ENCODE results near the gene ATAD3A.

Gene ATAD3A

DNA sequence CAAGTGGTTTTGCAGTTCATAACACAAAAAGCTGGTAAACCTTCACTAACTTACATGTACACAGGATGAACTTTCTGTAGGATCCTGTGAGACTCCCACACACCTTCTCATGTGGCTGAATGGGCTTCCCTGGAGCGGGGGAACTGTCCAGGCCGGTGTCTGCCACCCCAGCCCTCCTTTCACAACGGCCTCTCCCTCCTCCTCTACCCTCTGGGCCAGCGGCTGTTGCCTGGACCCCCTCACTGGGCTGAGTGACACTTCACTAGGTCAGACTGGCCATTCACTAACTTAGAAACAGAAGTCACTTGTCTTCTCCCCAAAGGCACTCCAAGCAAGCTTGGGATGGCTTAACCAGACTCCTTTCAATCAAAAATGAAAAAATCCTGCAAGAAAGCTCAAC lies 46.6 kb downstream of the ATAD3A start:
- DNase-seq = no peak

DNA sequence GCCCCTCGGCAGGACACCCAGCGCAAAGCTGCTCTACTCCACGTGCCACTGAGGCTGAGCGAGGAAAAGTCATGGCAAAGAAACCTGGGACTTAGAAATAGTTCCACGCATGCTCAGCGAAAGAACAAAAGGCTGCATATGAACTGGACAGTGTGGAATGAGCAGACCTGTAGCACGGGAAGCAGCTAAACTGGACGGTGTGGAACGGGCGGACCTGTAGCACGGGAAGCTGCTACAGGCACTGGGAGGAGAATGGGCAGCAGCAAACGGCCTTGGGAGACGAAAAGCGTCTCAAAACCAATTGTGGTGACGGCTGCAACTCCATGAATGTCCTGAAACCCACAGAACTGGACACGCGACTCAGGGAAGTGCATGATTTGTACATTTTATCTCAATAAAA lies 47.1 kb downstream of the ATAD3A start:
- DNase-seq = no peak

DNA sequence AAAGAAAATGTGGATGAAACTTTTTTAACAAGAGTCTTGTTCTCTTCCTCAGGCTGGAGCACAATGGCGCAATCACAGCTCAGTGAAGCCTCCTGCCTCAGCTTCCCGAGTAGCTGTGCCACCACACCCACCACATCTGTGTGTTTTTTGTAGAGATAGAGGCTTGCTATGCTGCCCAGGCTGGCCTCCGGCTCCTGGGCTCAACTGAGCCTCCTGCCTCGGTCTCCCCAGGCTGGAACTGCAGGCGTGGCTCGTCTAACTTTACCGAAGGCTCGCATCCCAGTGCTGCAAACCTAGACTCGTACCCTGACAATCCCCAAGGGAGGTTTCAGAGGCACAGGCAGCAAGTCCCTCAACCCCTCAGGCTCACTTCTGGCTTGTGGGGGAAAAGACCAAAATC lies 48.2 kb downstream of the ATAD3A start:
- no peak for DNase-seq

DNA sequence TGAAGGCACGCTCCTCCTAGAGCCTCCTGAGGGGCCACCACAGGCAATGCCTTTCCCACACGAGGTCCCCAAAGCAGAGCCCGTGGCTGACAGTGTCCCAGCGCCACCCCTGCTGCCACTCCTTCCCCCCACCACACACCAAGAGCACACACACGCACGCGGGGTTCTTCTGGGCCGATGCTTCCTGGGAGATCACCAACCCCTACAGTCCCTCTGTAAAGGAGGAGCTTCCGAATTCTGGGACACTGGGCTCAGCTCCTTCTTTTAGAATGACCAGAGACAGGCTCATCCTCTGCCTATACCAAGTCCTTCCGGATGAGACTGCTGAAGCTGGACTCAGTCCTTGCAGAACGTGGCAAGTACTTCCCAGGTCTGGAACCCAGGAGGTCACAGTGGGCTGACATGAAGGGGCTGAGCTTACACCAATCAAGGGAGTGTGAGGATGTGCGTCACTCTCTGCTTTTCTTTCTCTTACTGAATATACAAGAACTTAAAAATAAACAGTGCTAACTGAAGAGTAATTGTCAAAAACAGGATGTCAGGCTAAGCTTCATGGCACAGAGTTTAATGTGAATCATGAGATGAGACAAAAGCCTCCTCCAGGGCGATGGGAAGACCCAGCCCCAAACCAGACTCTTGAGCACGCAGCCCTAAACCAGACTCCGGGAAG lies 50.0 kb downstream of the ATAD3A start:
- DNase-seq = no peak

DNA sequence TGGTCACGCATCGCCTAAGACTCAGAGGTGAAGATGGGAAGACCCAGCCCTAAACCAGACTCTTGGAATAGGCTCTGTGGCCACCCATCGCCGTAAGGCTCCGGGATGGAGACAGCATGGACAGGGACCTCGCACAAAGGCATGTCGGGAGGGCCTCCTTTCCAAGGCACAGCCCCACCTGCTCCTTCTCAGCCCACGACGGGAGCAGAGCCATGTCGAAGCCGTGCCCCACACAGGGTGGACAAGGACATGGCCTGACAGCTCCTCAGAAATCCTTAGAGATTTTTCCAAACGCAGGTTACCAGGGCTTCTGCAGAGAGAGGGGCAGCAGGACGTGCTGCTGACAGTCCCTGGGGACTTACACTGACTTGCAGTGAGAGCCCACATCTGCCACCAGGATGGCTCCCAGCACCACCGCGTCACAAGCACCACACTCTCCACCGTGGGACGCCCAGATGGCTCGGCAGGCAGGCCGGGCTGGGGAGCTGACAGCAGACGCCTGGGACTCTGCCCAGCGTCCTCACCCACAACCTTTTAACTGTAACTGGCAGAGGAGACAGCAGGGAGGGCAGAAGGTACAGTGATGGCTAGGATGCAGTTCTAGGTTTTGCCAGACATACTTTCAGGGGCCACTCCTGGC lies 50.7 kb downstream of the ATAD3A start:
- no peak for DNase-seq

DNA sequence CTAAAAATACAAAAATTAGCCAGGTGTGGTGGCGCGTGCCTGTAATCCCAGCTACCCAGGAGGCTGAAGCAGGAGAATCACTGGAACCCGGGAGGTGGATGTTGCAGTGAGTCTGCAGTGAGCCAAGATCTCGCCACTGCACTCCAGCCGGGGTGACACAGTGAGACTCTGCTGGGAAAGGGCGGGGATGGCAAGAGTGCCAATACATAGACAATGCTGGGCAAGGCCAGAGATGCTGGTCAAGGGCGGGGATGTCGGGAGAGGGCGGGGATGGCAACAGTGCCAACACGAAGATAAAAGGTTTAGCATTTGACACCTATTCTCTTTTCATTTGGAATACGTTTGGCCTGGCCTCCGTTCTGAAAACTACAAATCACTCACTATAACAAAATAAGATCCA lies 51.7 kb downstream of the ATAD3A start:
- DNase-seq = no peak

DNA sequence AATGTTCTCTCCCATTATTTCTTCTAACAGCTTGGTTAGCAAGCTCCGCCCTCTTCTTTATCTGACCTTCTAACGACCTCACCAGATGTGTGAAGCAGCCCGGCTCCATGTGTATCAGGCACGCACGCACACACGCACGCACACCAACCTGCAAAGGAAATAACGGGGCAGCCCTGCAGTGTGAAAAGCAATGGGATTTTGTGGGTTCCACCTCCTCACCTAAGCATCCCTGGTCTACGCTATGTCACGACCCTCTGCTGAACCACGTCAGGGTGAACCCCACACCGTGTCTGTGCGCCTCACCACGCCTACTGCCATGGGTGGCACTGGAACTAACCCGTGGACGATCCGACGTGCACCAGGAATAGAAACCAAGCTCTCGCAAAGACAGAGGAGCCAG lies 52.3 kb downstream of the ATAD3A start:
- DNase-seq = no peak

DNA sequence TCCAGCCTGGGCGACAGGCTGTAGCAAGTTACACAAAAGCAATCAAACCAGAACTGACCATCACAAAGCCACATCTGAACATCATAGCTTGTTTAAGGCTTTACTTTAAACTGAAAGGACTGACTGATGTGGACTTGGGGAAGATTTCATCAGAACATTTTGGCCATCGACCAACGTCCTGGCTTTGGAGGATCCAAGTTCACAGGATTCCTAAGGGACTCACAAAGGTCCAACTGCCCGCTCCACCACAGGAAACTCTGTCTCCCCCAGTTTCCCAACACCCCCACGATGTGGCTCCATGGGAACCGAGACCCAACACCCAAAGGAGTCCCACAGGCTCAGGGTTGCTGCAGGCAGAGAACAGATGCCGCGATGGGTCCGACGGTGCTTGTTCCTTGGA lies 53.4 kb downstream of the ATAD3A start:
- DNase-seq = no peak

DNA sequence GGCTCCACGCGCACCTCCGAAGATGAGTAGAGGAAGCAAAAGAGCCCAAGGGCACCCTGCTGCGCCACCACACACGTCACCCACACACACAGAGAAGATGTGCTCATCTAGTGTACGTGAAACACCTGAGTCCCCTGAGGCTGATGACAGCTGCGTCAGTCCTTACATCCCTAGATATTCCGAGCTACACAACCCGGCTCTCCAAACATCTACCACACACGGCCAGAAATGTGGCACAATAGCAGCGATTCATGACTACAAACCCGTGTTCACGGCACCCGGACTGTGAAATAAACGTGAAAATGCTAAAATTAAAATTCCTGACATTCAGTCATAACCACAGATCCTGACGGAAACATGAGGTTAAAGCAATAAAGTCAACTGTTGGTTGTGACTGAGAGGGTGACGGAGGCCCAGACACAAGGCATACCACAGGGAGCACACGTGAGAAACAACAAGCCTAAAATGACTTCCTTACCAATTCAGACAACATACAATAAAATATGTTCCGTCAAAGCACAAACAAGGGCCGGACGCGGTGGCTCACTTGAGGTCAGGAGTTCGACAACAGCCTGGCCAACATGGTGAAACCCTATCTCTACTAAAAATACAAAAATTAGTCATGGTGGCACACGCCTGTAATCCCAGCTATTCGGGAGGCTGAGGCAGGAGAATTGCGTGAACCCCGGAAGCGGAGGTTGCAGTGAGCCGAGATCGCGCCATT lies 55.4 kb downstream of the ATAD3A start:
- DNase-seq = no peak

DNA sequence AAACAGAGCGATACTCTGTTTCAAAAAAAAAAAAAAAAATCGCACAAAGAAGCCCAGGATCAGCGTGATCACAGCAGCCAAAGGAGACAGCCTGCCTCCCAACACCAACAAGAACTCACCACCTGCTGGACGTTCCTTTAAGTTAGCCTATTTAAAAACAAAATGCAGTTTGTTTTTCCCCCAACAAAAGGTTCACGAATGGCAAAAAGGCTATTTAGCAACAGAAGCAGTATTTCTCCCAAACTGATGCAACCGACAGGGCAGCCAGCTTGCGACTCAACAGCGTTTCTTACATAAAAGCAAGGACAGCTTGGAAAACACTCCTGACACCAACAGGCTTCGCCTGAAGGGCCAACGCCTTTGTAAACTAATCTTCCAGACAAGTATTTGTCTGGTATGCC lies 55.9 kb downstream of the ATAD3A start:
- DNase-seq = no peak

DNA sequence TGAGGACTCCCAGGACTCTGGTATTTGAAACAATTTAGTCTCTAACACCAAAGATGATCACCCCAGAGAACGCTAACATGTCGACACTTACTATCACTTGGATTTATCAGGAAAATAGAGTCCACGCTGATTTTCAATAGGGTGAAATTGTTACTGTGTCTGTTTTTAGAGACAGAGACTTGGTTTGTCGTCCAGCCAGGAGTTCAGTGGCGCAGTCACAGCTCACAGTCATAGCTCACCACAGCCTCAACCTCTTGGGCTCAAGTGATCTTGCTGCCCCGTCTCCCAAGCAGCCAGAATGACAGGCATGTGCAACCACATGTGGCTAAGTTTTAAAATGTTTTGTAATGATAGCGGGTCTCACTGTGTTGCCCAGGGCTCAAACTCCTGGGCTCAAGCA lies 57.4 kb downstream of the ATAD3A start:
- DNase-seq = no peak

DNA sequence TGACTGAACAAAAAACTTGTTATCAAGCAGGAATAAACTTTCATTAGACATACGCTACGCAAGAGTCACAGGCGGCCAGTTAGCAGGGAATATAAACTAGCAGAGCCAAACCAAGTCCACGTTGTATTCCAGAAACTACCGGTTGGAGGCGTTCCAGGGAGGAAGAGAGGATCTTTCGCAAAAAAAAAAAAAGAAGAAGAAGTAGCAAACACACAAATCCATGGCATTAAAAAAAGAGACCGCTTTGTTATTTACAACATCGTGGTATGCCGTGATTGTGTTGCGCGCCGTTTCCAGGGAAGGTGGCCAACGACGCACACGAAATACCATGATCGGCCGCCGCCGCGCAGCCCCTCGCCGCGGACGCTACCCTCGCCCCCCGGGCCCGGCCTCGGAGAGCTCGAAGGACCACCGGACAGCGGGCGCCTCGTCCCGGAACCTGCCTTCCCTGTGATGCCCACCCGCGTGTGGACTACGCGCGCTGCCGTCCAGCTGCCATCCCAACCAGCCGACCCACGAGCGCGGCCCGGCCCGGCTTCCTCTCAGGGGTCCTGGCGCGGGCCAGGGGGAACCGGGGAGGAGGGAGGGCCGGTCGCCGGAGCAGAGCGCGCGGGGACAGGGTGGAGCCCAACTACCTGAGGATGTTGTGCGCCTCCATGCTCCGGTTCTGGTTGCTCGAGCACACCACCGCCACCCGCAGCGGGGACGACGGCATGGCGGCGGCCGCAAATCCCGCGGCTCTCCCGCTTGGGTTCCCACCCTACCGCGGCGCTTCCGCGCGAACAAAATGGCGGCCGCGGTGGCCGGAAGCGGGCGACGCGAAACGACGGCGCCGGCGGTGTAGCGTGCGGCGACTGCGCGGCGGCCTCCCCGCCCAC lies 62.1 kb downstream of the ATAD3A start:
- DNase-seq = peak; percentile 65

DNA sequence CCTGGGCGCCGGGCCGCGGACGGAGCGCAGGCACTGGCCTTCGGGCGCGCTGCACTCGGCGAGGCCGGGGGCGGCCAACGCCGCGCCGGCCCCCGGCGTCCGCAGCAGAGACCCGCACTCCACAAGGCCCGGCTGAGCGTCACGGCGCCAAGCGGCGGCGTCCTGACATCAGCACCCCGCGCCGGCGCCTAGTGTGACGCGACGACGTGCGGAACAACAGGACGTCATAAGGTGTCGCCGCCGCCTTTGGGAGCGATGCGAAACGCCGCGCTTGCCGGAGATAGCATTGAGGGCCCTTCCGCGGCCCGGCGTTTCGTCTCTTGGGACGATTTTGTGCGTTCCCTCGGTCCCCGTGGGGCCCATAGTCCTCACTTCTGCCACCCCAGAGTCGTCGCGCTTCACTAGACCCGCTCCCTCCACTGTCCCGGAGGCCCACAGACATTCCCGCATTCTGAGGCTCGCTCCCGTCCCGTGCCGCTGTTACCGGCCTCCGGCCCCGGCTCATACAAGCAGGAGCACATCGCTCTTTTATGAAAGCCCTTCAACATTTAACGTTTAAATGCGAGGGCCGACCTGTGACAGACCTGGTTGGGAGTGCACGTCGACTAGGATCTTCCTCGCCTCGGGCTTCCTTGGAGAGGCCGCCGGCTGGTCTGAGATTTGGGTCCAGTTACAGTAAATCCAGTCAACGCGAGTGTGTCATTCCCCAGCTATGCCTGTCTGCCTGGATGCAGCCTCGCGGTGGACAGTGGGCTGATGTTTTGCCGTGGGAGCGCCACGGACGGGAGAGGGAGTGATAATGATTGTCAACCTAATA lies 63.0 kb downstream of the ATAD3A start, which contains the start of gene SSU72:
SSU72 (minus strand) TSS at position 143 of the 817 bp plus-strand sequence. CDS start 306 bp downstream, outside the sequence.
- DNase-seq = peak; percentile 76

DNA sequence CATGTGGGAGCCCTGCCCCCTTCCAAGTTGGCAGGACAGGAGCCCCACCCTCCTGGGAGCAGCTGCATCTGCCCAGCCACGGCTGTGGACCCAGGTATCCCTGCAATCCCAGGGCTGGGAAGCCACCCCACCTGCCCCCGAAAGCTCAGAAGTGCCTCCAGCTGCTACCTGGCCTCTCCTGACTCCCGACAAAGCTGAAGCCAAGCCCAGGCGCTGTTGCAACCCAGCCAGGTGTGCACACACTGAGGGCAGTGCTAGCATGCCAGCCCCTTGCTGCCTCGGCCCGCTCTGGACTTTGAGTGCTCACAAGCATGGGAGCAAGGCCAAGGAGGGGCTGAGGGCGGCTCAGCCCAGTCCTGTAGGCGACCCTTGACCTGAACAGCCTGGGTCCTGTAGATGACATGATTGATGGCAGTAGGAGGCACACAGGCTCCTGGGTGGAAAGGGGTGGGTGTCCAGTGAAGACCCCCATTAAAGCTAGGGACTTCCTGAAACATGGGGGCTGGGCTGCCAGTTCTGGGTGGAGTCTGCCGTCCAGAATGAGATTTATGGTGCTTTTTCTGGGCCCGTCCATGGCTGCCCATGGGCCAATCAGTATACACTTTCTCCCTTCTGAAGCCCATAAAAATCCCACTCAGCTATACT lies 65.5 kb downstream of the ATAD3A start:
- no peak for DNase-seq

DNA sequence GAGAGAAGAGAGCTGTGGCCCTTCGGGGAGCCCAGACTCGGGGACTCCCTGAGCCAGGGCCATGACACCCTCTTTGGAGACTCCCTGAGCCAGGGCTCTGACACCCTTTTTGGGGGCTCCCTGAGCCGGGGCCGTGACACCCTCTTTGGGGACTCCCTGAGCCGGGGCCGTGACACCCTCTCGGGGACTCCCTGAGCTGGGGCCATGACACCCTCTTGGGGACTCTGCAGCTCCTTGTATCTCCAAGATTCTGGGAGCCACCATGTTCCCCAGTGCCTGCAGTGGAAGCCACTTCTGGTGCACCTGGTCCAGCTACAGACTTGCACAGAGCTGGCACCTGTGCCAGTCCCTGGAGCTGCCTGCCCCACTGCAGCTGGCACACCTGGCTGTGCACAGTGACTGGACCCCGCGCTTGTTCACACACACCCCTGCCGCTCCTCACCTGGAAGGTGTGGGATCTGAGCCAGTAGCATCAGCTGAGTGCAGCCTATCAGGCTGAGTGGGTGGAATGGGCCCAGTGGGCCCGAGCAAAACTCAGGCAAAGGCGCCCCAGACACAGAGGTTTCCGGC lies 66.5 kb downstream of the ATAD3A start:
- no peak for DNase-seq

DNA sequence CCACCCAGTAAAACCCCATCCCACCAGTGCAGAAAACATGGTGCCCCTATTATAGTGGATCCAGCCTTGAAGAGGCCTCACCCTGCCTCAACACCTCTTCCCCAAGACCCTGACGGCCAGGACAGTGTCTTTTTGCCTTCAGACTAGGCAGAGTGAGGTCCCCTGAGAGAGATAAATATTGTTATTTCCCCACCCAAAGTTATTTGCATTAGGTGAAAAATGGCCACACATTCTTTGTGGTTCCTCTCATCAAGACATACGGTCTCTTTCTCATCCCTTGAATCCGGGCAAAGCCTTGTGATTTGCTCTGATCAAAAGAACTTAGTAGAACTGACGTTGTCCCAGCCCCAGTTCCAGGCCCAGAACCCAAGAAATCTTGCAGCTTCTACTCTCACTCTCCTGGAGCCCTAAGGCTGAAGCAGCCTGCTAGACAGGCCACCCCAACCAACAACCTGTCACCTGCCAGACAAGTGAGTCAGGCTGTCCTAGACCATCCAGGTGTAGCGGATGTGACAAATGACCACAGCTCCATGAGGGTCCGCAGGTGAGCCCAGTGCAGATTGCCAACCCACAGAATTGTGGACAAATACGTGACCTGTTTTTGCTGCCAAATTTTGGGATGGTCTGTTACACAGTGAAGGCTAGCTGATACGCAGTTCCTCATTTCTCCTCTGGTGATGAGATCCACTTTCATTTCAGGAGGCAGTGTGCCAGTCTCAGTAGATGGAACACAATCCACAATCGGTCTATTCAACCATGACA lies 70.8 kb downstream of the ATAD3A start:
- DNase-seq = no peak

DNA sequence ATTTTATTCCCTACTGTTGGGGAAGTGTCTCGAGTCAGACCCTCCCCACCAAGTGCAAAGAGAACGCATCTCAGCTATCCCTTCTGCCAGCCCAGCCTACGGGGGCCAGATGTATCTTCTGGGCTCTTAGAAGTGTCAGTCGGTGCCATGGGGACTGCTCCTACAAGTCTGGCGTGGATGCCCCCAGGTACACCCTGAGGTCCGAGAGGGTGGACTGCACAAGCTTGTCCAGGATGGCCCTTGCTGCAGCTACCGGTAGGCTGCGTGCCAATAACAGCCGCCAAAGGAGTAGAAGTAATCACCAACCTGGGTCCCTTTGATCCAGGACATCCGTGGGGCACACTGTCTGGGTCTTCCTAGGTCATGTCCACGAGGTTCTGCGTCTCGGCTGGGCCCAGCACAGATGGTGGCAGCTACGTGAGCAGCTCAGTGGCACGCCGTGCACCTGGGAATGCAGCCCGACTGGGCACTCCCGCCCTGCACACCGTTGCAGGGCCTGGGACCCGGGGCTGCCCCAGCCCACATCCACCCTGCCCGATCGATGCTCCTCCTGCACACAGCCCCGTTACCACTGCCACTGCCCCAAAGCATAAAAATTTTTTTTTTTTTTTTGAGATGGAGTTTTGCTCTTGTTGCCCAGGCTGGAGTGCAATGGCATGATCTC lies 71.5 kb downstream of the ATAD3A start:
- DNase-seq = no peak

Measured in NCI-H1048 (cell line).